SK-N-SH (cell line): ENCODE measurements around the gene GAR1. TPM values are rescaled to one million over a fixed set of nuclear protein-coding genes. Genes with fewer than 3 reads are reported as not detected.

Source experiments
- CTCF ChIA-PET: fragments of 300-600, 350-600 bp; formaldehyde crosslinking; extraction: SDS; loops from one replicate; lab custom pipeline; 2021; lab: Yijun Ruan, JAX
- POLR2A ChIA-PET: fragments of 350-600 bp; sonication (Branson Sonifier 250); formaldehyde crosslinking; extraction: SDS; loops from one replicate; lab custom pipeline; 2020; ENCODE audit warnings: antibody characterized with exemption, inconsistent platforms; lab: Yijun Ruan, JAX
- DNase-seq: peaks from one replicate; pipeline ENCODE4 v3.0.0; 2012
- H2AFZ ChIP-seq: fragments of 200-600 bp; sonication (generic); 2 replicates; pipeline ENCODE4 v1.8.1; 2016; ENCODE audit warnings: antibody characterized with exemption, mild to moderate bottlenecking, low read depth
- H3F3A ChIP-seq: fragments of 200-600 bp; sonication (generic); replicated peaks from 2 replicates; pipeline ENCODE3; 2016; ENCODE audit warnings: antibody characterized with exemption, mild to moderate bottlenecking; ENCODE audit not compliant: insufficient read depth
- H3K27ac ChIP-seq, 2 experiments: fragments of 200-500 bp in 1 of 2; fragments of 200-600 bp in 1 of 2; sonication (Bioruptor generic) in 1 of 2; sonication (generic), shearing (Covaris generic) in 1 of 2; 2 replicates each; pipeline versions ENCODE4 v1.5.1 to v1.6.1; 2014 to 2016; ENCODE audit warnings: low read depth in 2 of 2, inconsistent platforms in 1 of 2, low read length in 1 of 2, mild to moderate bottlenecking in 1 of 2, mixed read lengths in 1 of 2
- H3K27me3 ChIP-seq: fragments of 200-600 bp; sonication (generic), shearing (Covaris generic); 2 replicates; pipeline ENCODE4 v1.6.1; 2016; ENCODE audit warnings: mixed run types; ENCODE audit not compliant: insufficient read depth
- H3K36me3 ChIP-seq, 2 experiments: fragments of 200-500 bp in 1 of 2; fragments of 200-600 bp in 1 of 2; sonication (Bioruptor generic) in 1 of 2; sonication (generic) in 1 of 2; replicated peaks in 1 of 2; 2 replicates each; pipeline versions ENCODE3 to v1.5.1; 2014 to 2016; ENCODE audit warnings: low read length in 1 of 2, mild to moderate bottlenecking in 1 of 2; ENCODE audit not compliant: insufficient read depth in 2 of 2, control insufficient read depth in 1 of 2
- H3K4me1 ChIP-seq, 2 experiments: fragments of 200-500 bp in 1 of 2; fragments of 200-600 bp in 1 of 2; sonication (Bioruptor generic) in 1 of 2; sonication (generic), shearing (Covaris generic) in 1 of 2; 2 replicates each; pipeline versions ENCODE4 v1.5.1 to v1.6.1; 2014 to 2016; ENCODE audit warnings: low read depth in 1 of 2, low read length in 1 of 2, mixed run types in 1 of 2; ENCODE audit not compliant: insufficient read depth in 2 of 2, control insufficient read depth in 1 of 2
- H3K4me2 ChIP-seq: fragments of 200-600 bp; sonication (generic), shearing (Covaris generic); 2 replicates; pipeline ENCODE4 v1.6.1; 2017; ENCODE audit warnings: mixed run types
- H3K4me3 ChIP-seq, 2 experiments: fragments of 200-500 bp in 1 of 2; fragments of 200-600 bp in 1 of 2; sonication (Bioruptor generic) in 1 of 2; sonication (generic), shearing (Covaris generic) in 1 of 2; 2 replicates each; pipeline versions ENCODE4 v1.5.1 to v1.8.1; 2014 to 2016; ENCODE audit warnings: low read depth in 2 of 2, inconsistent platforms in 1 of 2, low read length in 1 of 2, mild to moderate bottlenecking in 1 of 2, mixed read lengths in 1 of 2, moderate library complexity in 1 of 2
- H3K79me2 ChIP-seq: fragments of 200-600 bp; sonication (generic); 2 replicates; pipeline ENCODE4 v1.8.1; 2017; ENCODE audit warnings: mild to moderate bottlenecking; ENCODE audit not compliant: insufficient read depth
- H3K9ac ChIP-seq: fragments of 200-600 bp; sonication (generic); 2 replicates; pipeline ENCODE4 v1.6.1; 2017; ENCODE audit warnings: mixed run types
- H3K9me2 ChIP-seq: fragments of 200-600 bp; sonication (generic); 2 replicates; pipeline ENCODE4 v1.6.1; 2017; ENCODE audit warnings: mixed run types
- H3K9me3 ChIP-seq: fragments of 200-600 bp; sonication (generic); 2 replicates; pipeline ENCODE4 v1.6.1; 2017; ENCODE audit warnings: mixed run types, mild to moderate bottlenecking, moderate library complexity
- H4K20me1 ChIP-seq: fragments of 200-600 bp; sonication (generic); 2 replicates; pipeline ENCODE4 v1.6.1; 2017; ENCODE audit warnings: mild to moderate bottlenecking, mixed run types; ENCODE audit not compliant: insufficient read depth
- CTCF ChIP-seq: fragments of 200-600 bp; sonication (generic); IDR thresholded peaks from 2 replicates; pipeline ENCODE4 v1.6.1; 2017; ENCODE audit warnings: antibody characterized with exemption, mild to moderate bottlenecking, moderate library complexity
- FOXM1 ChIP-seq: IDR thresholded peaks from 2 replicates; pipeline ENCODE4 v1.4.0; 2012; ENCODE audit warnings: low read depth, mild to moderate bottlenecking
- GABPA ChIP-seq: IDR thresholded peaks from 2 replicates; pipeline ENCODE4 v1.4.0; 2012; ENCODE audit warnings: low read depth, mild to moderate bottlenecking
- IRF3 ChIP-seq: fragments of 150-350 bp; IDR thresholded peaks from 2 replicates; pipeline ENCODE4 v1.6.1; 2016; ENCODE audit warnings: mild to moderate bottlenecking, low read depth, low read length
- JUND ChIP-seq: IDR thresholded peaks from 2 replicates; pipeline ENCODE4 v1.4.0; 2012
- RCOR1 ChIP-seq: fragments of 150-350 bp; IDR thresholded peaks from 2 replicates; pipeline ENCODE4 v1.6.1; 2017; ENCODE audit warnings: antibody characterized with exemption, low read length
- REST ChIP-seq: IDR thresholded peaks from 2 replicates; pipeline ENCODE4 v1.6.1; 2012; ENCODE audit warnings: mild to moderate bottlenecking, low read depth, low read length, moderate library complexity
- RXRA ChIP-seq: IDR thresholded peaks from 2 replicates; pipeline ENCODE4 v1.4.0; 2012; ENCODE audit warnings: low read depth, mild to moderate bottlenecking, borderline replicate concordance
- SIN3A ChIP-seq: IDR thresholded peaks from 2 replicates; pipeline ENCODE4 v1.6.1; 2012; ENCODE audit warnings: low read depth, mild to moderate bottlenecking, low read length, moderate library complexity, borderline replicate concordance
- TAF1 ChIP-seq: IDR thresholded peaks from 2 replicates; pipeline ENCODE4 v1.6.1; 2012; ENCODE audit warnings: low read depth, mild to moderate bottlenecking, low read length, moderate library complexity, borderline replicate concordance
- USF1 ChIP-seq: IDR thresholded peaks from 2 replicates; pipeline ENCODE4 v1.4.0; 2012; ENCODE audit warnings: low read depth, borderline replicate concordance
- USF2 ChIP-seq: fragments of 150-350 bp; IDR thresholded peaks from 2 replicates; pipeline ENCODE4 v1.6.1; 2017; ENCODE audit warnings: antibody characterized with exemption, low read length, low read depth, borderline replicate concordance
- WGBS: methylation state at CpG from one replicate; pipeline ENCODE4 v1.1.6; 2017; ENCODE audit warnings: low lambda C conversion rate; 5-methylcytosine and 5-hydroxymethylcytosine counted together
- polyA plus RNA-seq, 3 experiments: library from polyadenylated mRNA; depleted of rRNA; stranded (reverse); fragments of >200 nt; gene quantifications; 2 replicates each; pipeline ENCODE4 v1.2.3, GENCODE V29; 2012

Gene GAR1
- polyA plus RNA-seq, 1 of the 3 experiments (the other 2 are of a cell fraction): 40.5 TPM

GRCh38 chr4:109786846-109787245, 28.7 kb upstream of the GAR1 start (continued):
- TF ChIP-seq IRF3: no peak
- no peak for TF ChIP-seq USF2

- H2AFZ ChIP-seq: no peak overlapping the region
- no peaks in the 10 kb centered on the region for H4K20me1 ChIP-seq
- H3K4me3 ChIP-seq: no peak overlapping the region
These were observed 27.8 kb upstream of the GAR1 start for GRCh38 chr4:109787807-109788206.

More at GRCh38 chr4:109787807-109788206, 27.8 kb upstream of the GAR1 start:
- no peak for DNase-seq
- no peak for TF ChIP-seq RCOR1
- TF ChIP-seq IRF3: no peak
- no peak for TF ChIP-seq TAF1
- TF ChIP-seq RXRA: no peak
- no peak for TF ChIP-seq REST
- no peak for TF ChIP-seq FOXM1
- no peak for TF ChIP-seq GABPA
- no peak for TF ChIP-seq USF1
- no peak for TF ChIP-seq JUND
- no peak for TF ChIP-seq SIN3A
- no peak for TF ChIP-seq CTCF
- H3K9ac ChIP-seq: no peak overlapping the region
- no peaks in the 10 kb centered on the region for H3K36me3 ChIP-seq
- CTCF ChIA-PET: interaction anchor here (1.3 kb wide), 1 partner anchor 35 kb away, joined by 3 read pairs; no protein-coding TSS in a partner anchor
- H3K27me3 ChIP-seq: no peaks in the 10 kb centered on the region; the same call in 1 of the 2 replicates
- no peaks in the 10 kb centered on the region for H3K79me2 ChIP-seq
- no peak overlapping the region for H3K4me2 ChIP-seq
- no peaks in the 10 kb centered on the region for H3K9me3 ChIP-seq
- no peaks in the 10 kb centered on the region for H3F3A ChIP-seq
- whole genome bisulfite sequencing: 95% methylated on average over 1 of the region's 1 CpG
- no peaks in the 10 kb centered on the region for H3K9me2 ChIP-seq
- POLR2A ChIA-PET: no interaction called here
- H3K27ac ChIP-seq: no peak overlapping the region
- H3K4me1 ChIP-seq: no peaks in the 10 kb centered on the region
